GM18873 (cell line): ENCODE data around the gene PIK3R4.

ENCODE experiments used
- ATAC-seq: cut with Tn5 transposase; IDR thresholded peaks from one replicate; pipeline ENCODE4 v1.9.1; 2021; ENCODE audit warnings: mild to moderate bottlenecking, moderate library complexity, moderate number of reproducible peaks; ENCODE audit not compliant: unreplicated experiment, low FRiP score

The PIK3R4 gene

GRCh38 chr3:130692455-130692854 is 54.2 kb downstream of the PIK3R4 start:
- no peak for ATAC-seq

GRCh38 chr3:130688697-130689470 is 57.7 kb downstream of the PIK3R4 start:
- no peak for ATAC-seq

- peak; percentile 51 for ATAC-seq
Measured at GRCh38 chr3:130688015-130688688, 58.5 kb downstream of the PIK3R4 start.

GRCh38 chr3:130687327-130687726 is 59.3 kb downstream of the PIK3R4 start:
- no peak for ATAC-seq

GRCh38 chr3:130686833-130687232 is 59.8 kb downstream of the PIK3R4 start:
- no peak for ATAC-seq

GRCh38 chr3:130682131-130682530 is 64.5 kb downstream of the PIK3R4 start:
- no peak for ATAC-seq

- ATAC-seq = no peak
Measured at GRCh38 chr3:130679218-130679617, 67.4 kb downstream of the PIK3R4 start.

- no peak for ATAC-seq
Measured at GRCh38 chr3:130677343-130677742, 69.3 kb downstream of the PIK3R4 start.

- no peak for ATAC-seq
Measured at GRCh38 chr3:130671545-130672312, 74.9 kb downstream of the PIK3R4 start.

- no peak for ATAC-seq
Measured at GRCh38 chr3:130669740-130670139, 76.9 kb downstream of the PIK3R4 start.

GRCh38 chr3:130663092-130663491 is 83.5 kb downstream of the PIK3R4 start:
- no peak for ATAC-seq

- no peak for ATAC-seq
Measured at GRCh38 chr3:130662501-130662996, 84.1 kb downstream of the PIK3R4 start.

GRCh38 chr3:130661140-130661891 is 85.3 kb downstream of the PIK3R4 start:
- ATAC-seq = no peak

- no peak for ATAC-seq
Measured at GRCh38 chr3:130659911-130660310, 86.7 kb downstream of the PIK3R4 start.

GRCh38 chr3:130658678-130659077 is 88.0 kb downstream of the PIK3R4 start:
- ATAC-seq = no peak

- ATAC-seq = no peak
Measured at GRCh38 chr3:130656627-130657026, 90.0 kb downstream of the PIK3R4 start.

GRCh38 chr3:130654921-130655320 is 91.7 kb downstream of the PIK3R4 start:
- no peak for ATAC-seq

GRCh38 chr3:130654091-130654490 is 92.5 kb downstream of the PIK3R4 start:
- no peak for ATAC-seq

- no peak for ATAC-seq
Measured at GRCh38 chr3:130649061-130649654, 97.5 kb downstream of the PIK3R4 start.

- no peak for ATAC-seq
Measured at GRCh38 chr3:130648293-130648692, 98.3 kb downstream of the PIK3R4 start.
